ENCODE results near the gene RAB11FIP4.

Gene RAB11FIP4

DNA sequence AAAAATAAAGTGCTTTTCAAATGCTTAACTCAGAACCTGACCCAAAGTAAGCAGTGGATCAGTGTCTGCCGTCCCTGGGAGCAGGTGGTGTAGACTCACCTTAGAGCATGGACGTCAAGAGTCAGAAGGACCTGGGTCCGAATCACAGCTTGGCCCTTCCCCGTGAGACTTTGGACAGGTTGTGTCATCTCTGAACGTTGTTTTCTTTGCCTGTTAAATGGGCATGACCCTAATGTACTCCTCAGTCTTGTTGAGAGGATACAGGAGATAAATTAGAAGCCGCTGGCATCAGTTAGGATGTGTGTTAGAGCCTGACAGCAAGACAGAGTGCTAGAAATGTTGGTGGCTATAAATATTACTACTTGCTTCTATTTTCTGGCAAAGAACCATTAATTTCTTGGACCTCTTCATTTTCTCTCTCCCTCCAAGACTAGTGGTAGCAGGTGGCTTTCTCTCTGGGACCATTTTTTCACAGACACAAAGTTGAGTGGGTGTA is 68.8 kb downstream of the RAB11FIP4 start:
- no peak for DNase-seq (ENCODE audit: low read depth)
- TF ChIP-seq CTCF (conservative IDR thresholded peaks at IDR 0.05; ENCODE audit: low read depth, low read length), result no peak

DNA sequence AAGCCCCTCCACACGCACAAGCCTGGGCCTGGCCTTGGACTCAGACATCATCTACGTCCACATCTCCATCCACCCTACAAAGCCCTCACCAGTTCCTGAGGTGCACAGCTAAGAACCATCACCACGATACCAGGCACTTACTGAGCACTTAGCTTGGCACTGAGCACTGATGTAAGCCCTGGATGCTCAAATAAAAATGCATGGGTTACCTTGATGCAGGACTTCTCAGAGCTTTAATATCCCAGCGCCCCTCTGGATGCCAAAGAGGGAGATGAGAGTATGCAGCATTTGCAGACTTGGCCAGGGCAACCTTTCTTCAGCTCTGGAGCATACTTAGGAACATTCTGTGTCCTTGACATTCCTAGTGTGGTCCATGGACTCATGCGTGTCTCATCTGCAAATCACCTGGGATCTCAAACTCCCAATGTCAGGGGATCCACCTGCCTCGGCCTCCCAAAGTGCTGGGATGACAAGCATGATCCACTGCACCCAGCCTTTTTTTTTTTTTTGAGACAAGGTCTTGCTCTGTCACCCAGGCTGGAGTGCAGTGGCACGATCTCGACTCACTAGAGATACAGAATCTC is 69.8 kb downstream of the RAB11FIP4 start:
- DNase-seq (ENCODE audit: low read depth), result no peak
- no peak overlapping the region for H3K4me3 ChIP-seq (ENCODE audit: low read depth, low read length)
- no peak for TF ChIP-seq CTCF (conservative IDR thresholded peaks at IDR 0.05; ENCODE audit: low read depth, low read length)

More for the DNA sequence above, 68.8 kb downstream of the RAB11FIP4 start:
- H3K4me3 ChIP-seq (ENCODE audit: low read depth, low read length), result no peak overlapping the region

DNA sequence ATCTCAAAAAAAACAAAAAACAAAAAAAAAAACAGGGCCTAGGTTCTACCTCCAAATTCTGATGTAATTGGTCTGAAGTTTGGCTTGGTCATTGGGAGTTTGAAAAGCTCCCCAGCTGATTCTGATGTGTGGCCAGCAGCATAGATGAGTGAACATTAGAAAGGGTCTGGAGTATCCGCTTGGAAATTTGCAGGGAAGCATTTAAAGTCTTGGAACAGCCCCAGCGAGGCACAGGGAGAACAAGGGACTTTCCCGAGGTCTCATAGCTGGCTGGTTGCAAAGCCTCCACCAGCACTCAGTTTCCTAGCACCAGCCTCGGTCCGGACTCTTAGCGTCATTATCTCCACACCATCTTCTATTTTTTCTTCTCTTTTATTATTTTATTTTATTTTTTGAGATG is 70.8 kb downstream of the RAB11FIP4 start:
- no peak for DNase-seq (ENCODE audit: low read depth)
- no peak for TF ChIP-seq CTCF (conservative IDR thresholded peaks at IDR 0.05; ENCODE audit: low read depth, low read length)
- H3K4me3 ChIP-seq (ENCODE audit: low read depth, low read length), result no peak overlapping the region

- TF ChIP-seq CTCF (conservative IDR thresholded peaks at IDR 0.05; ENCODE audit: low read depth, low read length), result no peak
- DNase-seq (ENCODE audit: low read depth), result no peak
- no peak overlapping the region for H3K4me3 ChIP-seq (ENCODE audit: low read depth, low read length)
These were observed 74.8 kb downstream of the RAB11FIP4 start for GRCh38 chr17:31466096-31466760.

DNA sequence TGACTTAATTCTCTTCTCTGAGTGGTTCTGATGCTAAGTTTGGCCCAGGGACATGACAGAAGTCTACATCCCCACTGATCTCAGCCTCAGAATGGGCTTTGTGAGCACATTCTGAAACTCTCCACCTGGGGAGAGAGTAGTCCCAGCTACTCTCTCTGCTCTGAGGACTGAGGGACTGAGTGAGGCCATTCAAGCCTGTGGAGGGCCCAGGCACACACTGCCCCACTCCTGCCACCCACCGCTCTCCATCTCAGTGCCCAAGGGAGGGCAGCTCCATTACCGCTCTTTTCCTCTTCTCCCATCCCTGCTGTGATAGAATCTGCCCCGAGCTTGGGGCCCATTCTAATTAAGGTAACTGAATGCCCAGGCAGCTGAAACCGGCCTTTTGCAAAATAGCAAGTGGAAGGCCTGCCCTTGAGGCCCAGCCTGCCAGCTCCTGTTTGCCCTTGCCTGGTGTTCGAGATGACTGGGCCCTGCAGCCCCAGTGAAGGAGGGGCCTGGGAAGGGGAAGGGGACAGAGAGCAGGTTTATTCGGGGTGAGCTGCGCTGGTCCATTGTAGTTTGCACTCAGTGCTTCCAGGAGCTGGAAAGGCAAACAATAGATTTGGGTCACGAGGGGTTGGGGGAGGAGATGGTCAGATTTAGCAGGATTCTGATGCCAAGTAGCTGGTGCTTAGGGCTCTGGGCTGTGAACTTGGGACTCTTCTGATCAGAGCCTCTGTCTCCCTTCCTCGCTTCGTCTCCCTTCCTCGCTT is 76.2 kb downstream of the RAB11FIP4 start:
- no peak for TF ChIP-seq CTCF (conservative IDR thresholded peaks at IDR 0.05; ENCODE audit: low read depth, low read length)
- no peak overlapping the region for H3K4me3 ChIP-seq (ENCODE audit: low read depth, low read length)
- no peak for DNase-seq (ENCODE audit: low read depth)

- DNase-seq (ENCODE audit: low read depth), result no peak
- H3K4me3 ChIP-seq (ENCODE audit: low read depth, low read length), result no peak overlapping the region
- TF ChIP-seq CTCF (conservative IDR thresholded peaks at IDR 0.05; ENCODE audit: low read depth, low read length), result no peak
These were observed 78.5 kb downstream of the RAB11FIP4 start for GRCh38 chr17:31469959-31470358.

Measured in choroid plexus epithelial cell (primary cell).